IgD-negative memory B cell (primary cell): ENCODE measurements around the gene UNC13B. TPM values are rescaled to one million over a fixed set of nuclear protein-coding genes. Genes with fewer than 3 reads are reported as not detected.

ENCODE experiments used
- H3K27ac Mint-ChIP-seq, 3 donors: one replicate each; pipeline ENCODE4 v1.8.0; 2020 to 2022; ENCODE audit warnings: mild to moderate bottlenecking in 3 of 3, mixed read lengths in 3 of 3, moderate library complexity in 1 of 3
- H3K27me3 Mint-ChIP-seq: one replicate; pipeline ENCODE4 v1.8.0; 2021; ENCODE audit warnings: mixed read lengths
- H3K36me3 Mint-ChIP-seq: one replicate; pipeline ENCODE4 v1.8.0; 2020; ENCODE audit warnings: mild to moderate bottlenecking, mixed read lengths
- H3K4me1 Mint-ChIP-seq, 3 donors: one replicate each; pipeline ENCODE4 v1.8.0; 2020 to 2022; ENCODE audit warnings: mixed read lengths in 3 of 3, mild to moderate bottlenecking in 1 of 3
- H3K4me3 Mint-ChIP-seq, 4 donors: one replicate each; pipeline ENCODE4 v1.8.0; 2020 to 2022; ENCODE audit warnings: mild to moderate bottlenecking in 4 of 4, mixed read lengths in 4 of 4, moderate library complexity in 3 of 4
- H3K9me3 Mint-ChIP-seq, 3 donors: one replicate each; pipeline ENCODE4 v1.8.0; 2020 to 2021; ENCODE audit warnings: mixed read lengths in 3 of 3, mild to moderate bottlenecking in 1 of 3
- polyA plus RNA-seq: library from polyadenylated mRNA; unstranded; fragments of 300-500 nt; fragmentation: Illumina TruSeq; gene quantifications from one replicate; pipeline ENCODE4 v1.2.3, GENCODE V29; 2021

The UNC13B gene
- polyA plus RNA-seq = not detected

- peak within 1 kb of the TSS; percentile 76 to 97 (median 90) for H3K4me3 Mint-ChIP-seq
- peak within 1 kb of the TSS in 1 of 3 donors; percentile 46 for H3K27ac Mint-ChIP-seq
- H3K27me3 Mint-ChIP-seq = peaks cover 7% of the 10 kb centered on the region
- no peaks in the 10 kb centered on the region for H3K36me3 Mint-ChIP-seq
- H3K4me1 Mint-ChIP-seq = peaks cover 16 to 25% (median 21%) of the 10 kb centered on the region in 3 donors
- no peaks in the 10 kb centered on the region for H3K9me3 Mint-ChIP-seq
Measured at GRCh38 chr9:35161713-35162604, at the start of gene UNC13B. TSS of gene UNC13B (plus strand) at chr9:35162009. CDS start at chr9:35162284, 275 bp downstream.

- no peaks in the 10 kb centered on the region for H3K36me3 Mint-ChIP-seq
- H3K27me3 Mint-ChIP-seq = no peaks in the 10 kb centered on the region
- H3K27ac Mint-ChIP-seq = peak overlapping the region; percentile 54 to 91 (median 59)
- H3K9me3 Mint-ChIP-seq = no peaks in the 10 kb centered on the region
- H3K4me1 Mint-ChIP-seq = peaks cover 36 to 47% (median 41%) of the 10 kb centered on the region in 3 donors
- peak overlapping the region in 2 of 4 donors; percentile 68 to 74 for H3K4me3 Mint-ChIP-seq
Measured at GRCh38 chr9:35112257-35113020, 49.4 kb upstream of the UNC13B start.

GRCh38 chr9:35114113-35114839 lies 47.5 kb upstream of the UNC13B start:
- H3K27me3 Mint-ChIP-seq = no peaks in the 10 kb centered on the region
- peak overlapping the region; percentile 94 to 99 (median 98) for H3K4me3 Mint-ChIP-seq
- H3K9me3 Mint-ChIP-seq = no peaks in the 10 kb centered on the region
- peaks cover 36 to 47% (median 39%) of the 10 kb centered on the region in 3 donors for H3K4me1 Mint-ChIP-seq
- H3K27ac Mint-ChIP-seq = peak overlapping the region; percentile 32 to 95 (median 46)
- H3K36me3 Mint-ChIP-seq = no peaks in the 10 kb centered on the region

GRCh38 chr9:35114840-35115628 lies 46.8 kb upstream of the UNC13B start:
- no peaks in the 10 kb centered on the region for H3K27me3 Mint-ChIP-seq
- H3K4me3 Mint-ChIP-seq = peak overlapping the region; percentile 94 to 99 (median 98)
- H3K4me1 Mint-ChIP-seq = peaks cover 36 to 47% (median 39%) of the 10 kb centered on the region in 3 donors
- peak overlapping the region; percentile 43 to 95 (median 78) for H3K27ac Mint-ChIP-seq
- H3K9me3 Mint-ChIP-seq = no peaks in the 10 kb centered on the region
- no peaks in the 10 kb centered on the region for H3K36me3 Mint-ChIP-seq

GRCh38 chr9:35115680-35116538 lies 45.9 kb upstream of the UNC13B start, which contains the start of gene ATOSB:
TSS of gene ATOSB (minus strand) at chr9:35115862. CDS start at chr9:35108274, 7,588 bp downstream.
- Mint-ChIP-seq H3K27ac (peak within 1 kb of the TSS; percentile 95 to 97 (median 97)), H3K36me3 (no peaks in the 10 kb centered on the region), H3K27me3 (no peaks in the 10 kb centered on the region), H3K4me1 (peaks cover 33 to 44% (median 37%) of the 10 kb centered on the region in 3 donors), H3K9me3 (no peaks in the 10 kb centered on the region), H3K4me3 (peak within 1 kb of the TSS; percentile 94 to 99 (median 98))

- peak overlapping the region; percentile 94 to 99 (median 98) for H3K4me3 Mint-ChIP-seq
- no peaks in the 10 kb centered on the region for H3K27me3 Mint-ChIP-seq
- no peaks in the 10 kb centered on the region for H3K9me3 Mint-ChIP-seq
- H3K27ac Mint-ChIP-seq = peak overlapping the region; percentile 95 to 97 (median 97)
- H3K36me3 Mint-ChIP-seq = no peaks in the 10 kb centered on the region
- peaks cover 31 to 39% (median 34%) of the 10 kb centered on the region in 3 donors for H3K4me1 Mint-ChIP-seq
Measured at GRCh38 chr9:35116539-35116897, 45.3 kb upstream of the UNC13B start.

DNA sequence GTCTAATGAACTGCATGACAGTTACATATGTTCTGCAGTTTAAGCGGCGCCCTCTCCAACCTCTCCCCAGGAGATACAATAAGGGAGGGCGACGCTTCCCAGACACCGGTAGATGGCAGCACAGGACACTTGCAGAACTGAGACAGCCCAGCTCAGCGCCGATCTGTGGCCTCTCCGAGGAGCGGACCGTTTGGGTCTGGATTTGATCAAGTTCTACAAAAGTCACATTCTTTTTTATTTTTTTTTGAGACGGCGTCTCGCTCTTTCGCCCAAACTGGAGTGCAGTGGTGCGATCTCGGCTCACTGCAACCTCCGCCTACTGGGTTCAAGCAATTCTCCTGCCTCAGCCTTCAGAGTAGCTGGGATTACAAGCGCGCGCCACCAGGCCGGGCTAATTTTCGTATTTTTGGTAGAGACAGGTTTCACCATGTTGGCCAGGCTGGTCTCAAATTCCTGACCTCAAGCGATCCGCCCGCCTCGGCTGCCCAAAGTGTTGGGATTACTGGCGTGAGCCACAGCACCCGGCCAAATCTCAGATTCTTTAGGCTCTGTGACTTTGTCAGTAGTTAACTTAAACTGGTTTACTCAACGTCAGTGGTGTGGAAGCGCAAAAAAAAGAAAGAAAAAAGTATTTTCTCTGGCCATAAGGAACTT lies 44.8 kb upstream of the UNC13B start:
- peak overlapping the region; percentile 94 to 99 (median 98) for H3K4me3 Mint-ChIP-seq
- no peaks in the 10 kb centered on the region for H3K36me3 Mint-ChIP-seq
- H3K27ac Mint-ChIP-seq = peak overlapping the region; percentile 95 to 97 (median 97)
- no peaks in the 10 kb centered on the region for H3K27me3 Mint-ChIP-seq
- no peaks in the 10 kb centered on the region for H3K9me3 Mint-ChIP-seq
- H3K4me1 Mint-ChIP-seq = peaks cover 26 to 34% (median 29%) of the 10 kb centered on the region in 3 donors

GRCh38 chr9:35134920-35135319 lies 26.9 kb upstream of the UNC13B start:
- Mint-ChIP-seq H3K4me3 (no peak overlapping the region), H3K27ac (no peak overlapping the region), H3K27me3 (peaks cover 2% of the 10 kb centered on the region), H3K9me3 (peaks cover 2 to 6% (median 4%) of the 10 kb centered on the region in 3 donors), H3K36me3 (peaks cover 3% of the 10 kb centered on the region), H3K4me1 (peaks cover 0 to 3% (median 0%) of the 10 kb centered on the region in 3 donors)

GRCh38 chr9:35135988-35136387 lies 25.8 kb upstream of the UNC13B start:
- H3K4me3 Mint-ChIP-seq = no peak overlapping the region
- H3K9me3 Mint-ChIP-seq = peaks cover 4 to 6% (median 5%) of the 10 kb centered on the region in 3 donors
- H3K36me3 Mint-ChIP-seq = peaks cover 3% of the 10 kb centered on the region
- peaks cover 2% of the 10 kb centered on the region for H3K27me3 Mint-ChIP-seq
- no peak overlapping the region for H3K27ac Mint-ChIP-seq
- peaks cover 0 to 4% (median 0%) of the 10 kb centered on the region in 3 donors for H3K4me1 Mint-ChIP-seq

GRCh38 chr9:35136866-35137265 lies 24.9 kb upstream of the UNC13B start:
- H3K36me3 Mint-ChIP-seq = peaks cover 3% of the 10 kb centered on the region
- no peak overlapping the region for H3K4me3 Mint-ChIP-seq
- peaks cover 4 to 6% (median 4%) of the 10 kb centered on the region in 3 donors for H3K9me3 Mint-ChIP-seq
- H3K27ac Mint-ChIP-seq = no peak overlapping the region
- H3K27me3 Mint-ChIP-seq = peaks cover 4% of the 10 kb centered on the region
- H3K4me1 Mint-ChIP-seq = peaks cover 0 to 4% (median 0%) of the 10 kb centered on the region in 3 donors

GRCh38 chr9:35140093-35140492 lies 21.7 kb upstream of the UNC13B start:
- Mint-ChIP-seq H3K4me3 (no peak overlapping the region), H3K4me1 (peaks cover 0 to 3% (median 0%) of the 10 kb centered on the region in 3 donors), H3K27ac (no peak overlapping the region), H3K27me3 (peaks cover 6% of the 10 kb centered on the region), H3K9me3 (peaks cover 0 to 5% (median 3%) of the 10 kb centered on the region in 3 donors), H3K36me3 (no peaks in the 10 kb centered on the region)

DNA sequence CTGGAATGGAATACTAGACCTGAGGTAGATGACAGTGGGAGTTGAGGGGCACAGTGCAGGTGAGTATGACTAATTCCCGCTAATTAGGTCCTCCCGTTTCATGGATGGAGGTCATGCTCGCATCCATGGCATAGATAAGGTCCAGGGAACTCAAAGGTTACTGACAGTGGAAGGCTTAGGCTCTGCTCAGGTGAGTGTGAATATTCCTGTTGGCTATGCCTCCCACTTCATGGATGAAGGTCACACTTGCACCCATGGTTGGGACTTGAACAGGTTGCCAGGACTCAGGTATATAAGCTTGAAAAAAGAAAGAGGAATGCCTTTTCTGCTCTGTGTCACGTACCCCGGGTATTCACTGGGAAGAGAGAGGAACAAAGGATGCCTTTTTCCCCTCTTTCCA lies 19.8 kb upstream of the UNC13B start:
- H3K9me3 Mint-ChIP-seq = peaks cover 2 to 5% (median 3%) of the 10 kb centered on the region in 3 donors
- peaks cover 6% of the 10 kb centered on the region for H3K27me3 Mint-ChIP-seq
- peaks cover 0 to 3% (median 0%) of the 10 kb centered on the region in 3 donors for H3K4me1 Mint-ChIP-seq
- no peaks in the 10 kb centered on the region for H3K36me3 Mint-ChIP-seq
- H3K4me3 Mint-ChIP-seq = no peak overlapping the region
- H3K27ac Mint-ChIP-seq = no peak overlapping the region
